Measurements from ENCODE around the gene MYL6. TPM values are rescaled to one million over a fixed set of nuclear protein-coding genes. Genes with fewer than 3 reads are reported as not detected.

The MYL6 gene
- total RNA-seq, 1 experiment from 2014 or later, result 1,024 TPM

DNA sequence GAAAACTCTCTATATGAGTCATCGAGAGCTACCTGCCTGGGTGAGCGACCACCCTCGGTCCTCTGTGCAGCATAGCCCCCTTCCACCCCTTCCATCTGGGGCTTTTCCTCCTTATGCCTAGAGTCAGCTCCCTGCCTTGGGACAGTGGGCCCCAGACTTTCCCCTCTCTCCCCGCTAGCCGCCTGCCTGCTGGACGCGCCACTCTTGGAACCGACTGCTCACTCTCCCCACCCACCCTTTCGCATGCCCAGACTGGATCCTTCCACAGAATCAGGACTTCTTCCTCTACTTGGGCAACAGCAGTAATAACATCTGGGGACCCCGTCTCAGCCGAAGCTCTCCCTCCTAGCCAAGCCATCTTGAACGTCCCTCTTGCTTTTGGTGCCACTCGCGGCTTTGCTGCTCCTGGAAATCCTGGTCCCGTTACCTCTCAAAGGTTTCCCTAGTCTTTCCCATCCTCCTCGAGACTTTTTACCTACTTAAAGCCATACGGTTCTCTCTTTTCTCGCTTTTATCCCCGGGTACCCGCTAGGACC lies 29.4 kb upstream of the MYL6 start:
- ATAC-seq, result peak; percentile 18
- POLR2A ChIA-PET, result interaction anchor here (0.6 to 1.3 kb wide), 3 partner anchors 10 to 93 kb away, joined by 3 to 5 read pairs (median 4); partner anchors contain the start of gene RNF41
- CTCF ChIA-PET, result interaction anchor here (0.6 to 1.8 kb wide), 2 partner anchors 11 to 78 kb away, joined by 6 to 14 read pairs; partner anchors contain the start of gene ZC3H10
- Histone ChIP-seq H3K4me1 (ENCODE audit: control insufficient read depth, insufficient read depth, low read length) (peaks cover 29% of the 10 kb centered on the region), H3K27me3 (ENCODE audit: control insufficient read depth, insufficient read depth, low read length) (no peaks in the 10 kb centered on the region), H3K27ac (ENCODE audit: low read length) (peak overlapping the region; percentile 75), H3K4me3 (ENCODE audit: low read depth in 2 of 2, low read length in 2 of 2) (peak overlapping the region; percentile 93 to 96), H3K9me3 (ENCODE audit: control insufficient read depth, insufficient read depth, low read depth, low read length) (no peaks in the 10 kb centered on the region), H3K36me3 (ENCODE audit: control insufficient read depth, insufficient read depth, low read length) (peaks cover 11% of the 10 kb centered on the region)
- in situ Hi-C loops (cut with HindIII; ENCODE audit: low pct_unique_long_range_greater_than_20kb, low sequenced_read_pairs) (no loop called here), intact Hi-C loops (cut with micrococcal nuclease; ENCODE audit: unreplicated experiment) (no loop called here)
- no peak for DNase-seq (ENCODE audit: low read depth, low spot score)
- no TSS peak for BruUV-seq (replicated peaks)
- no peak for TF ChIP-seq TCF7L2 (IDR thresholded peaks at IDR 0.05; ENCODE audit: low read depth, low read length)
- TF ChIP-seq POLR2AphosphoS5 (IDR thresholded peaks at IDR 0.05; ENCODE audit: low read depth, low read length), result no peak
- no peak for TF ChIP-seq CTCF (IDR thresholded peaks at IDR 0.05)
- TF ChIP-seq, protein P1, sequence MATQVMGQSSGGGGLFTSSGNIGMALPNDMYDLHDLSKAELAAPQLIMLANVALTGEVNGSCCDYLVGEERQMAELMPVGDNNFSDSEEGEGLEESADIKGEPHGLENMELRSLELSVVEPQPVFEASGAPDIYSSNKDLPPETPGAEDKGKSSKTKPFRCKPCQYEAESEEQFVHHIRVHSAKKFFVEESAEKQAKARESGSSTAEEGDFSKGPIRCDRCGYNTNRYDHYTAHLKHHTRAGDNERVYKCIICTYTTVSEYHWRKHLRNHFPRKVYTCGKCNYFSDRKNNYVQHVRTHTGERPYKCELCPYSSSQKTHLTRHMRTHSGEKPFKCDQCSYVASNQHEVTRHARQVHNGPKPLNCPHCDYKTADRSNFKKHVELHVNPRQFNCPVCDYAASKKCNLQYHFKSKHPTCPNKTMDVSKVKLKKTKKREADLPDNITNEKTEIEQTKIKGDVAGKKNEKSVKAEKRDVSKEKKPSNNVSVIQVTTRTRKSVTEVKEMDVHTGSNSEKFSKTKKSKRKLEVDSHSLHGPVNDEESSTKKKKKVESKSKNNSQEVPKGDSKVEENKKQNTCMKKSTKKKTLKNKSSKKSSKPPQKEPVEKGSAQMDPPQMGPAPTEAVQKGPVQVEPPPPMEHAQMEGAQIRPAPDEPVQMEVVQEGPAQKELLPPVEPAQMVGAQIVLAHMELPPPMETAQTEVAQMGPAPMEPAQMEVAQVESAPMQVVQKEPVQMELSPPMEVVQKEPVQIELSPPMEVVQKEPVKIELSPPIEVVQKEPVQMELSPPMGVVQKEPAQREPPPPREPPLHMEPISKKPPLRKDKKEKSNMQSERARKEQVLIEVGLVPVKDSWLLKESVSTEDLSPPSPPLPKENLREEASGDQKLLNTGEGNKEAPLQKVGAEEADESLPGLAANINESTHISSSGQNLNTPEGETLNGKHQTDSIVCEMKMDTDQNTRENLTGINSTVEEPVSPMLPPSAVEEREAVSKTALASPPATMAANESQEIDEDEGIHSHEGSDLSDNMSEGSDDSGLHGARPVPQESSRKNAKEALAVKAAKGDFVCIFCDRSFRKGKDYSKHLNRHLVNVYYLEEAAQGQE (IDR thresholded peaks at IDR 0.05; ENCODE audit: insufficient read depth in 1 of 2, low read depth in 2 of 2, low read length in 1 of 2), result no peak
- TF ChIP-seq SIN3A (IDR thresholded peaks at IDR 0.05; ENCODE audit: borderline replicate concordance, insufficient read depth, low read depth, low read length), result no peak

GRCh38 chr12:56129206-56129941 lies 28.8 kb upstream of the MYL6 start:
- CTCF ChIA-PET, result no interaction called here
- POLR2A ChIA-PET, result interaction anchor here (0.6 kb wide), 1 partner anchor 10 kb away, joined by 5 read pairs; no protein-coding TSS in a partner anchor
- peak overlapping the region; percentile 93 to 96 for H3K4me3 ChIP-seq (ENCODE audit: low read depth in 2 of 2, low read length in 2 of 2)
- peaks cover 17% of the 10 kb centered on the region for H3K36me3 ChIP-seq (ENCODE audit: control insufficient read depth, insufficient read depth, low read length)
- H3K9me3 ChIP-seq (ENCODE audit: control insufficient read depth, insufficient read depth, low read depth, low read length), result no peaks in the 10 kb centered on the region
- DNase-seq (ENCODE audit: low read depth, low spot score), result no peak
- peak overlapping the region; percentile 75 for H3K27ac ChIP-seq (ENCODE audit: low read length)
- TF ChIP-seq CTCF (IDR thresholded peaks at IDR 0.05) (no peak), SIN3A (IDR thresholded peaks at IDR 0.05; ENCODE audit: borderline replicate concordance, insufficient read depth, low read depth, low read length) (0 out of 2 replicates have a peak, but pooled peaks have one; percentile 31), POLR2AphosphoS5 (IDR thresholded peaks at IDR 0.05; ENCODE audit: low read depth, low read length) (peak; percentile 27; the same call in 1 of the 2 replicates)
- H3K4me1 ChIP-seq (ENCODE audit: control insufficient read depth, insufficient read depth, low read length), result peaks cover 29% of the 10 kb centered on the region
- TSS peak; percentile 43 for BruUV-seq (replicated peaks)
- H3K27me3 ChIP-seq (ENCODE audit: control insufficient read depth, insufficient read depth, low read length), result no peaks in the 10 kb centered on the region
- in situ Hi-C loops (cut with HindIII; ENCODE audit: low pct_unique_long_range_greater_than_20kb, low sequenced_read_pairs) (no loop called here), intact Hi-C loops (cut with micrococcal nuclease; ENCODE audit: unreplicated experiment) (no loop called here)
- ATAC-seq, result peak; percentile 47

Data from Panc1 (cell line).